HCT116 (cell line): ENCODE measurements around the gene ACSS2. TPM values are rescaled to one million over a fixed set of nuclear protein-coding genes. Genes with fewer than 3 reads are reported as not detected.

Experiments used
- ATAC-seq: fragments of 200-7000 bp; cut with Tn5 transposase; 2 replicates; pipeline ENCODE4 v1.9.1; 2020; ENCODE audit warnings: mild to moderate bottlenecking, moderate library complexity
- BruUV-seq: library from RNA; stranded (reverse); fragments of 400-500 nt; replicated peaks from 2 replicates; lab custom pipeline; 2021; lab: Mats Ljungman, UMichigan
- CTCF ChIA-PET: fragments of 300-600 bp; sonication (Branson Sonifier 250); formaldehyde crosslinking; loops from one replicate; lab custom pipeline; 2021; ENCODE audit warnings: antibody characterized with exemption; lab: Charles Lee
- POLR2A ChIA-PET: fragments of 300-600, 350-600 bp; sonication (Branson Sonifier 250); formaldehyde crosslinking; loops from one replicate; lab custom pipeline; 2021; ENCODE audit warnings: antibody characterized with exemption; lab: Charles Lee
- RAD21 ChIA-PET, 2 experiments: fragments of 300-600 bp; sonication (Branson Sonifier 250); formaldehyde crosslinking; loops; one replicate each; lab custom pipeline; 2023; ENCODE audit warnings: low total read pairs in 2 of 2; ENCODE audit not compliant: uncharacterized antibody in 2 of 2, unreplicated experiment in 2 of 2, low non-redundant PET in 1 of 2; lab: Charles Lee
- DNase-seq: peaks from one replicate; pipeline ENCODE4 v3.0.0-alpha.2; 2010; ENCODE audit warnings: low read depth, low spot score
- H2AFZ ChIP-seq: fragments of 200-600 bp; shearing (Covaris generic), sonication (generic); 2 replicates; pipeline ENCODE4 v1.6.1; 2017; ENCODE audit warnings: low read depth, mixed run types, mixed read lengths, antibody characterized with exemption, low read length; ENCODE audit not compliant: poor library complexity, severe bottlenecking
- H3K27ac ChIP-seq: 2 replicates; pipeline ENCODE4 v1.5.1; 2012; ENCODE audit warnings: low read depth, low read length
- H3K27me3 ChIP-seq: fragments of 200-600 bp; sonication (generic); 2 replicates; pipeline ENCODE4 v1.6.1; 2016; ENCODE audit warnings: mixed run types, low read length, mixed read lengths; ENCODE audit not compliant: insufficient read depth
- H3K36me3 ChIP-seq, 2 experiments: fragments of 200-500 bp in 1 of 2; fragments of 200-600 bp in 1 of 2; sonication (Bioruptor generic) in 1 of 2; sonication (generic) in 1 of 2; 2 replicates each; pipeline versions ENCODE4 v1.5.1 to v1.6.1; 2014 to 2016; ENCODE audit warnings: low read length in 2 of 2, inconsistent platforms in 1 of 2, mixed read lengths in 1 of 2, mixed run types in 1 of 2; ENCODE audit not compliant: insufficient read depth in 2 of 2, control insufficient read depth in 1 of 2
- H3K4me1 ChIP-seq, 2 experiments: fragments of 200-600 bp in 1 of 2; sonication (generic) in 1 of 2; 2 replicates each; pipeline versions ENCODE4 v1.5.1 to v1.6.1; 2012 to 2017; ENCODE audit warnings: low read length in 2 of 2, inconsistent platforms in 1 of 2, mild to moderate bottlenecking in 1 of 2, mixed read lengths in 1 of 2, mixed run types in 1 of 2, moderate library complexity in 1 of 2; ENCODE audit not compliant: insufficient read depth in 2 of 2, control insufficient read depth in 1 of 2
- H3K4me2 ChIP-seq: fragments of 200-600 bp; sonication (generic); 2 replicates; pipeline ENCODE4 v1.6.1; 2017; ENCODE audit warnings: mixed run types, low read length, mixed read lengths
- H3K4me3 ChIP-seq, 2 experiments: fragments of 200-600 bp in 1 of 2; sonication (generic) in 1 of 2; replicated peaks in 1 of 2; 2 replicates each; pipeline ENCODE4 v1.5.1; 2011 to 2016; ENCODE audit warnings: low read length in 2 of 2, control low read depth in 1 of 2, low read depth in 1 of 2, mild to moderate bottlenecking in 1 of 2, mixed read lengths in 1 of 2, mixed run types in 1 of 2
- H3K79me2 ChIP-seq: fragments of 200-600 bp; sonication (generic); 2 replicates; pipeline ENCODE4 v1.6.1; 2017; ENCODE audit warnings: mild to moderate bottlenecking, mixed run types, low read length, moderate library complexity, mixed read lengths; ENCODE audit not compliant: insufficient read depth
- H3K9ac ChIP-seq: fragments of 200-600 bp; sonication (generic); 2 replicates; pipeline ENCODE4 v1.6.1; 2016; ENCODE audit warnings: low read length, mixed read lengths
- H3K9me2 ChIP-seq: fragments of 200-600 bp; sonication (generic), shearing (Covaris generic); 2 replicates; pipeline ENCODE4 v1.6.1; 2017; ENCODE audit warnings: mixed run types, mild to moderate bottlenecking, moderate library complexity; ENCODE audit not compliant: insufficient read depth
- H3K9me3 ChIP-seq, 2 experiments: fragments of 200-500 bp in 1 of 2; fragments of 200-600 bp in 1 of 2; sonication (Bioruptor generic) in 1 of 2; sonication (generic) in 1 of 2; 2 replicates each; pipeline ENCODE4 v1.6.1; 2014 to 2017; ENCODE audit warnings: low read length in 2 of 2, mixed read lengths in 2 of 2, inconsistent platforms in 1 of 2, low read depth in 1 of 2, mild to moderate bottlenecking in 1 of 2, mixed run types in 1 of 2, moderate library complexity in 1 of 2; ENCODE audit not compliant: control insufficient read depth in 1 of 2, insufficient read depth in 1 of 2
- H4K20me1 ChIP-seq: fragments of 200-600 bp; sonication (generic), shearing (Covaris generic); 2 replicates; pipeline ENCODE4 v1.6.1; 2017; ENCODE audit warnings: mixed run types, mild to moderate bottlenecking, moderate library complexity; ENCODE audit not compliant: insufficient read depth
- ATF3 ChIP-seq: IDR thresholded peaks from 2 replicates; pipeline ENCODE4 v1.6.1; 2012
- CEBPB ChIP-seq: IDR thresholded peaks from 2 replicates; pipeline ENCODE4 v1.6.1; 2012; ENCODE audit warnings: low read depth
- EGR1 ChIP-seq: IDR thresholded peaks from 2 replicates; pipeline ENCODE4 v1.6.1; 2012; ENCODE audit warnings: low read depth
- ELF1 ChIP-seq: IDR thresholded peaks from 2 replicates; pipeline ENCODE4 v1.6.1; 2012; ENCODE audit warnings: low read depth, borderline replicate concordance
- EZH2 ChIP-seq: fragments of 200-600 bp; sonication (generic); IDR thresholded peaks from 2 replicates; pipeline ENCODE4 v1.6.1; 2017; ENCODE audit warnings: antibody characterized with exemption, mixed run types
- EZH2phosphoT487 ChIP-seq: fragments of 200-600 bp; IDR thresholded peaks from 2 replicates; pipeline ENCODE4 v1.6.1; 2018; ENCODE audit warnings: antibody characterized with exemption, borderline replicate concordance
- MAX ChIP-seq: IDR thresholded peaks from 2 replicates; pipeline ENCODE4 v1.6.1; 2012
- POLR2A ChIP-seq: IDR thresholded peaks from 2 replicates; pipeline ENCODE4 v1.7.0; 2011; ENCODE audit warnings: borderline replicate concordance; ENCODE audit not compliant: insufficient read depth, insufficient read length; ENCODE audit errors: extremely low read depth
- RAD21 ChIP-seq: IDR thresholded peaks from 2 replicates; pipeline ENCODE4 v1.6.1; 2012; ENCODE audit warnings: low read depth, mild to moderate bottlenecking
- REST ChIP-seq: IDR thresholded peaks from 2 replicates; pipeline ENCODE4 v1.6.1; 2012; ENCODE audit warnings: low read depth
- TCF7L2 ChIP-seq: IDR thresholded peaks from 2 replicates; pipeline ENCODE4 v1.7.0; 2011; ENCODE audit warnings: borderline replicate concordance, inconsistent platforms; ENCODE audit not compliant: insufficient read depth, insufficient read length; ENCODE audit errors: extremely low read depth
- ZBTB33 ChIP-seq: IDR thresholded peaks from 2 replicates; pipeline ENCODE4 v1.6.1; 2011; ENCODE audit warnings: mild to moderate bottlenecking, low read length, moderate library complexity; ENCODE audit not compliant: insufficient replicate concordance; ENCODE audit errors: extremely low read depth
- ZFX ChIP-seq: fragments of 450-650 bp; IDR thresholded peaks from 2 replicates; pipeline ENCODE4 v1.6.1; 2017
- ZNF274 ChIP-seq: fragments of 200-500 bp; sonication (Bioruptor generic); IDR thresholded peaks from 2 replicates; pipeline ENCODE4 v1.6.1; 2014; ENCODE audit warnings: mild to moderate bottlenecking, low read depth, low read length, inconsistent platforms
- intact Hi-C: fragments of 100-400 bp; cut with micrococcal nuclease; formaldehyde crosslinking; loops from 2 replicates; pipeline ENCODE4 v1.10.0; 2022
- total RNA-seq: library from RNA; stranded (reverse); gene quantifications from one replicate; pipeline ENCODE4 v1.2.1, GENCODE V29; 2021; ENCODE audit not compliant: unreplicated experiment
- TF ChIP-seq, protein P1 (sequence below), 3 experiments: fragments of 200-600 bp in 1 of 3; sonication (generic) in 1 of 3; IDR thresholded peaks in 2 of 3; conservative IDR thresholded peaks in 1 of 3; 2 replicates each; pipeline ENCODE4 v1.5.1; 2012 to 2017; ENCODE audit warnings: low read depth in 2 of 3, low read length in 2 of 3, antibody characterized with exemption in 1 of 3, borderline replicate concordance in 1 of 3, control low read depth in 1 of 3, mild to moderate bottlenecking in 1 of 3, mixed read lengths in 1 of 3, mixed run types in 1 of 3, moderate library complexity in 1 of 3; ENCODE audit not compliant: insufficient read depth in 1 of 3

ACSS2 gene
- total RNA-seq, 1 experiment from 2014 or later: 71.7 TPM

DNA sequence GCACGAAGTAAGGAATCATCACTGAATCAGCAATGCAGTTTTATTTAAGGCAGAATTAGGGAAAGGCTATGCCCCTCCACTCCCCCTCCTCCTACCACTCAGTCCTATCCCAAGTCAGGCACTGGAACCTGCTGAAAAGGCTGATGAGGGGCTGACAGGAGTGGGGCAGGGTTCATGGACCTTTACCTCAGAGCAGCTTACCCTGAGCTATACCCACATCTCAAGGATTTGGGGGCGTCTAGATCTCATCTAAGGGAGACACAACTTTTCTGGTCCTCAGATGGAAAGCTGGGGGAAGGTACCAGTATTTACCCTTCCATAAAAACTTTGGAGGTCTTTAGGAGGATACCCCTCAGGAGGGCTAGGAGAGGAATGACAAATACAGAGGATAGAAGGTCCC lies 52.0 kb downstream of the ACSS2 start:
- TF ChIP-seq TCF7L2 (no peak), RAD21 (no peak), MAX (no peak), ZFX (no peak), EZH2phosphoT487 (no peak), EZH2 (no peak), REST (no peak), EGR1 (no peak), ZBTB33 (no peak), ATF3 (no peak), POLR2A (no peak), CEBPB (no peak), ZNF274 (no peak), ELF1 (no peak)
- TF ChIP-seq, protein P1, sequence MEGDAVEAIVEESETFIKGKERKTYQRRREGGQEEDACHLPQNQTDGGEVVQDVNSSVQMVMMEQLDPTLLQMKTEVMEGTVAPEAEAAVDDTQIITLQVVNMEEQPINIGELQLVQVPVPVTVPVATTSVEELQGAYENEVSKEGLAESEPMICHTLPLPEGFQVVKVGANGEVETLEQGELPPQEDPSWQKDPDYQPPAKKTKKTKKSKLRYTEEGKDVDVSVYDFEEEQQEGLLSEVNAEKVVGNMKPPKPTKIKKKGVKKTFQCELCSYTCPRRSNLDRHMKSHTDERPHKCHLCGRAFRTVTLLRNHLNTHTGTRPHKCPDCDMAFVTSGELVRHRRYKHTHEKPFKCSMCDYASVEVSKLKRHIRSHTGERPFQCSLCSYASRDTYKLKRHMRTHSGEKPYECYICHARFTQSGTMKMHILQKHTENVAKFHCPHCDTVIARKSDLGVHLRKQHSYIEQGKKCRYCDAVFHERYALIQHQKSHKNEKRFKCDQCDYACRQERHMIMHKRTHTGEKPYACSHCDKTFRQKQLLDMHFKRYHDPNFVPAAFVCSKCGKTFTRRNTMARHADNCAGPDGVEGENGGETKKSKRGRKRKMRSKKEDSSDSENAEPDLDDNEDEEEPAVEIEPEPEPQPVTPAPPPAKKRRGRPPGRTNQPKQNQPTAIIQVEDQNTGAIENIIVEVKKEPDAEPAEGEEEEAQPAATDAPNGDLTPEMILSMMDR (IDR thresholded peaks at IDR 0.05 in 2 of 3, conservative IDR thresholded peaks at IDR 0.05 in 1 of 3; ENCODE audit: borderline replicate concordance in 1 of 3, insufficient read depth in 1 of 3, low read depth in 2 of 3, low read length in 2 of 3): no peak
- TSS peak; percentile 40 for BruUV-seq
- Histone ChIP-seq H4K20me1 (no peaks in the 10 kb centered on the region), H3K9ac (no peak overlapping the region), H3K27ac (no peak overlapping the region), H2AFZ (no peak overlapping the region), H3K79me2 (no peaks in the 10 kb centered on the region), H3K4me2 (no peak overlapping the region), H3K9me2 (no peaks in the 10 kb centered on the region), H3K4me1 (peaks cover 0 to 2% of the 10 kb centered on the region in 2 experiments; a peak in 2 of 4 replicates), H3K36me3 (peaks cover 19 to 45% of the 10 kb centered on the region in 2 experiments), H3K4me3 (no peak overlapping the region), H3K9me3 (peaks cover 0 to under 1% of the 10 kb centered on the region in 2 experiments; a peak in 2 of 4 replicates), H3K27me3 (no peaks in the 10 kb centered on the region)
- DNase-seq (no peak), ATAC-seq (no peak)
- ChIA-PET POLR2A (no interaction called here), RAD21 (no interaction called here), CTCF (no interaction called here)
- intact Hi-C loops: no loop called here
